ENCODE data around the gene EEF1AKMT3. TPM values are rescaled to one million over a fixed set of nuclear protein-coding genes. Genes with fewer than 3 reads are reported as not detected.
"Not testable (repeated sequence)": the region's sequence is repeated elsewhere in the genome, so short reads cannot be mapped to it uniquely, and the experiment has no call there.

The EEF1AKMT3 gene
- total RNA-seq, 1 donor from 2014 or later: 6.0 TPM

DNA sequence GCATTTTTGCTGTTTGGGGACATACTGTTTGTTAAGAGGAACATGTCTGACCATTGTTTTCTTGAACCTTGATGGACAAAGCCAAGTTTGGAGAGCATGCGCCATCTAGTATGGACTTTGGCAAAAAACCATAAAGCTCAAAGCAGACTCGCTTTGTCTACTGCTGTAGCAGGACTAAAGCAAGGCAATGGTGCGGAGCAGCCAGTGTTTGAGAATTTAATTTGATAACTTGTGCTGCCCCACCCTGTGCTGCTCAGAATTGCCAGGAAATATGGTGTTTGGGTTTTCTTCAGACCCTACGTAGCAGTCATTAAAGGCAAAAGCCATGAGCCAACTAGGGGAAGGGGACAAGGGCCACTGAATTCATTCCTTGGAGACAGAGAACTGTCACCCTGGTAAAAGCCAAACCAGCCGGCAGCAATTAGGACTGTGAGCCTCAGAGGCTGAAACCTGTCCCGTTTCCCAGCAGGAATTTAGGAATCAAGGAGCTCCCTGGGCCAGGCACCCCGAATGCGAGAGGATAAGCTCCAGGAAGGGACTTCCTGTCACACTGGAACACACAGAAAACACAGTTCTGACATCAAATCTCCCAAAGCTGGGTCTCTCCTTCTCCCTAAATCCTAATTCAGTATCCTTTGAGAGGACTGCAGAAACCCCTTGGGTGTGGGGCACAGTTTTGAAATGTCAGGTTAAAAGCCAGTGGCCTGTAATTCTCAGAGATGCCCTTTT is 45.0 kb downstream of the EEF1AKMT3 start:
- DNase-seq (ENCODE audit: extremely low spot score, unreplicated experiment): no peak
- Mint-ChIP-seq H3K9me3 (no peaks in the 10 kb centered on the region), H3K4me1 (ENCODE audit: unreplicated experiment) (peaks cover 9% of the 10 kb centered on the region), H3K4me3 (no peak overlapping the region), H3K27ac (no peak overlapping the region), H3K27me3 (no peaks in the 10 kb centered on the region), H3K36me3 (peaks cover 12% of the 10 kb centered on the region)
- TF ChIP-seq, protein P1, sequence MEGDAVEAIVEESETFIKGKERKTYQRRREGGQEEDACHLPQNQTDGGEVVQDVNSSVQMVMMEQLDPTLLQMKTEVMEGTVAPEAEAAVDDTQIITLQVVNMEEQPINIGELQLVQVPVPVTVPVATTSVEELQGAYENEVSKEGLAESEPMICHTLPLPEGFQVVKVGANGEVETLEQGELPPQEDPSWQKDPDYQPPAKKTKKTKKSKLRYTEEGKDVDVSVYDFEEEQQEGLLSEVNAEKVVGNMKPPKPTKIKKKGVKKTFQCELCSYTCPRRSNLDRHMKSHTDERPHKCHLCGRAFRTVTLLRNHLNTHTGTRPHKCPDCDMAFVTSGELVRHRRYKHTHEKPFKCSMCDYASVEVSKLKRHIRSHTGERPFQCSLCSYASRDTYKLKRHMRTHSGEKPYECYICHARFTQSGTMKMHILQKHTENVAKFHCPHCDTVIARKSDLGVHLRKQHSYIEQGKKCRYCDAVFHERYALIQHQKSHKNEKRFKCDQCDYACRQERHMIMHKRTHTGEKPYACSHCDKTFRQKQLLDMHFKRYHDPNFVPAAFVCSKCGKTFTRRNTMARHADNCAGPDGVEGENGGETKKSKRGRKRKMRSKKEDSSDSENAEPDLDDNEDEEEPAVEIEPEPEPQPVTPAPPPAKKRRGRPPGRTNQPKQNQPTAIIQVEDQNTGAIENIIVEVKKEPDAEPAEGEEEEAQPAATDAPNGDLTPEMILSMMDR (conservative IDR thresholded peaks at IDR 0.05): no peak

DNA sequence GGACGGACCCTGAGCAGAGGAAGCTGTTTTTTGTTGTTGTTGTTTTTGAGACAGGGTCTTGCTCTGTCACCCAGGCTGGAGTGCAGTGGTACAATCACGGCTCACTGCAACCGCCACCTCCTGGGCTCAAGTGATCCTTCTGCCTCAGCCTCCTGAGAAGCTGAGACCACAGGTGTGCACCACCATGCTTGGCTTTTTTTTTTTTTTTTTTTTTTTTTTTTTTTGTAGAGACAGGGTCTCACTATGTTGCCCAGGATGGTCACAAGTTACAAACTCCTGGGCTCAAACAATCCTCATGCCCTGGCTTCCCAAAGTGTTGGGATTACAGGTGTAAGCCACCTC is 45.5 kb downstream of the EEF1AKMT3 start:
- DNase-seq (ENCODE audit: extremely low spot score, unreplicated experiment); H3K4me3 Mint-ChIP-seq; H3K27ac Mint-ChIP-seq; H3K27me3 Mint-ChIP-seq; H3K4me1 Mint-ChIP-seq (ENCODE audit: unreplicated experiment); H3K9me3 Mint-ChIP-seq: not testable (repeated sequence)
- H3K36me3 Mint-ChIP-seq: peaks cover 15% of the 10 kb centered on the region

DNA sequence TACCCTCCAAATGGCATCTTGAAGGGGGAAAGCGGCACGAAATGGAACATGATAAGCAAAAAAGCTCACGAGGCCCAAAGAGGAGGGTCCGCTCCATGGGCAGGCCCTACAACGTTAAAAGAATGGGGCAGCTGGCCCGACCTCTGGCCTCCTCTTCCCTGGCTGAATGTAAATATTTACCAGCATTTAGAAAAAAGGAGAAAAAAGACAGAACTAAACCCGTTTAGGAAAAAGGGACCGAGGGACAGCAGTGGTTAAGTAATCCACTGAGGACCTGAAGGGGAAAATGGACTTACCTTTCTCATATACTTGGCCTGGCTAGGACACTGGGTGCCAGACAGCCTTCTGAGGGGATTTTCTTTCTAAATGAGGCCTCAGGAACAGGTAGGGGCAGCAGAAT is 47.7 kb downstream of the EEF1AKMT3 start:
- H3K4me1 Mint-ChIP-seq (ENCODE audit: unreplicated experiment); H3K27me3 Mint-ChIP-seq; H3K27ac Mint-ChIP-seq; H3K4me3 Mint-ChIP-seq; H3K9me3 Mint-ChIP-seq; DNase-seq (ENCODE audit: extremely low spot score, unreplicated experiment): not testable (repeated sequence)
- peaks cover 28% of the 10 kb centered on the region for H3K36me3 Mint-ChIP-seq

DNA sequence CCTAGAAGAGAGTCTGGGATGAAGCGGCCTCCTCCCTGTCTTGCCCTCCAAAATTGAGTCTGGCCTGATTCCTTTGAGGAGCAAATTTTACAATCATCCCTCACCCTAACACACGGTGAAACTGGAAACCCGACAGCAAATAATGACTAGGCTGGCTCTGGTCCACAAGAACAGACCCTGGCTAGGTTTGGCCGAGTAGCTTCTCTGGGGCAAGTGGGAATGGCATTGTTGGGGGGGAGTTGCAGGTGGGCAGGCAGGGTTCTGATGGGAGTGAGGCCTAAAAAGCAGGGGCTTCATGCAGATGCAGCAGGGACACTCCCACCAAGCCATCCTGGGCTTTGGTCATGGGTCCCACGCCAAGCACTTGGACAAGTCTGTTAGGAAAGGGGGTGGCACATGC is 48.6 kb downstream of the EEF1AKMT3 start:
- peaks cover 33% of the 10 kb centered on the region for H3K36me3 Mint-ChIP-seq

DNA sequence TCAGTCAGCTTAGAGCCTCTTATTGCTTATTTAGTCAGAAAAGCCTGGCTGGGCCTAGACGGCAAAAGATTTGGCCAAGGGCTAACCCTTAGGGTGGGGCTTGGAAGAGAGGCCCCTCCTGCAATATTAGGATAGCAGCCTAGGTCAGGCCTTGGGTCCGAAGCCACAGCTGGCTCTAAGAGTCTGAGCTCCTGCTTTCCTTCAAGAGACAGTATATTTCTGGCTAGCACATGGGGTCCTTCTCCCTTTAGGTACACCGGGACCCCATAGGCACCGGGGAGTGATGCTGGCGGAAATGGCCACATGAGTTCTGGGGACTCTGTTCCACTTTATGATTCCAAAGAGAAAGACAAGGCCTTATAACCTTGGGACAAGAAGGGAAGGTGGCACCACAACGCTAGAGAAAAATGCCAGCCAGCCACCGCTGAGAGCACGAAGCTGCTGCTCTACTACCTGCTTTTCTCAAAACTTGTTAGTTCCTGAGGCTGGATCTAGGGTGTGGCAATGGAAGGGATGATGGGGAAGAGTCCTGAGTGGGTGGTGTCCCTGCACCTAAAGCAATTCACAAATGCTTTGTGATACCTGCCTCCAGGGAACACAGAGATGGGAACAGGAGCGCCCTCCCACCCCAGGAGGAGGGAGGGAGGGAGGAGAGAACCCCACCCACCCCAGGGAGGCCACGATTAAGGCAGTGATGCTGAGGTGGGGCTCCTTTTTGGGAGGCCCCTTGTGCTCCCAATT is 49.2 kb downstream of the EEF1AKMT3 start:
- TF ChIP-seq, protein P1 (conservative IDR thresholded peaks at IDR 0.05): no peak
- Mint-ChIP-seq H3K36me3 (peaks cover 33% of the 10 kb centered on the region), H3K27me3 (no peaks in the 10 kb centered on the region), H3K4me3 (no peak overlapping the region), H3K27ac (no peak overlapping the region), H3K9me3 (no peaks in the 10 kb centered on the region), H3K4me1 (ENCODE audit: unreplicated experiment) (peaks cover 9% of the 10 kb centered on the region)
- DNase-seq (ENCODE audit: extremely low spot score, unreplicated experiment): no peak

More for the DNA sequence above, 48.6 kb downstream of the EEF1AKMT3 start:
- H3K4me1 Mint-ChIP-seq (ENCODE audit: unreplicated experiment); H3K27me3 Mint-ChIP-seq; H3K27ac Mint-ChIP-seq; DNase-seq (ENCODE audit: extremely low spot score, unreplicated experiment); H3K9me3 Mint-ChIP-seq; H3K4me3 Mint-ChIP-seq: not testable (repeated sequence)

DNA sequence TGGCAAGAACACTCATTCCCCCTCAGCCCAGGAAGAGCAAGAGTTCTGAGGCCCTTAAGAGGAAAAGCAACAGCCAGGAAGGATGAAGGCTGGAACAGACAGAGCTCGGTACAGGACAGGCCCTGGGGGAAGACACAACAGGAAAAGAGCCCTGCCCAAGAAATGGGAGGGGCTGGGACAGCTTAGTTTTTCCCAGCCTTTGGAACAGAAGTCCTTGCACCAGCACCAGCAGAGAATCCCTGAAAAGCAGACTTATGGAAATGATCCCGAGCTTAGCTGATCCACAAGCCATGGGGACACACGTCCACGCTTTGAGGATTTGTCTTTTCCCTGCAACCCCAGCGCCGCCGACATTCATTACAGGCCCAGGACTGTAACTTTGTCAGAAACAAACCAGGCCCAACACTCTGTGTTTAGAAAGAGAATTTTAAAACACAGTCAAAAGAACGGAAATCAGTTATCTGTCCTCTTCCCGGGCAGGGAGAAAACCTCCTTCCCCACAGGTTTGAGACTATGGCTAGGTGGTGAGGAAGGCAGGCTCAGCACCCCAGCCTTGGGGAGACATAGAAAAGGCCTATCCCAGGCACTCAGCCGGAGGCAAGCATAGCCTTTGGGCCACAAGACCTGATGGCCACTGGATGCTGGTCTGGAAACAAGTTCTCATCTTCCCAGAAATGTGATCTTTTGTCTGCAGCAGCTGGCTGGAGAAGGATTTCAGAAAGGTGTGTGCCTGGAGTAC is 50.1 kb downstream of the EEF1AKMT3 start:
- no peak for DNase-seq (ENCODE audit: extremely low spot score, unreplicated experiment)
- Mint-ChIP-seq H3K4me1 (ENCODE audit: unreplicated experiment) (peaks cover 9% of the 10 kb centered on the region), H3K9me3 (no peaks in the 10 kb centered on the region), H3K36me3 (peaks cover 33% of the 10 kb centered on the region), H3K27ac (no peak overlapping the region), H3K27me3 (no peaks in the 10 kb centered on the region), H3K4me3 (no peak overlapping the region)
- TF ChIP-seq, protein P1 (conservative IDR thresholded peaks at IDR 0.05): no peak
